ENCODE data around the gene FLVCR2. TPM values are rescaled to one million over a fixed set of nuclear protein-coding genes. Genes with fewer than 3 reads are reported as not detected.

Gene FLVCR2
- total and polyA plus RNA-seq, 2 donors (not counting 1 experiment from before 2014, with no cell fraction given): 7.0 to 7.3 TPM

GRCh38 chr14:75626396-75626795, 48.0 kb downstream of the FLVCR2 start:
- no peaks in the 10 kb centered on the region for H3K79me2 ChIP-seq (ENCODE audit: control insufficient read depth, insufficient read depth, low read length)
- no peak overlapping the region for H3K4me3 ChIP-seq (replicated peaks in 1 of 4; ENCODE audit: control extremely low read depth in 1 of 4, insufficient read depth in 1 of 4, low read depth in 3 of 4, low read length in 4 of 4)
- no peak overlapping the region for H3K4me2 ChIP-seq (ENCODE audit: extremely low read depth, insufficient read depth, low read length)
- no peak overlapping the region for H2AFZ ChIP-seq (ENCODE audit: low read length)
- no peaks in the 10 kb centered on the region for H3K27me3 ChIP-seq (ENCODE audit: control insufficient read depth, insufficient read depth, low read length)
- H3K9ac ChIP-seq (ENCODE audit: insufficient read depth, low read length): no peak overlapping the region
- no peak for DNase-seq (ENCODE audit: low read depth in 2 of 2)
- H3K27ac ChIP-seq (ENCODE audit: insufficient read depth, low read length): no peak overlapping the region
- H3K36me3 ChIP-seq (ENCODE audit: control insufficient read depth, insufficient read depth, low read length): no peaks in the 10 kb centered on the region
- H3K9me3 ChIP-seq (ENCODE audit: control insufficient read depth, insufficient read depth, low read depth, low read length): no peaks in the 10 kb centered on the region
- H4K20me1 ChIP-seq (ENCODE audit: control insufficient read depth, extremely low read depth, insufficient read depth, low read length): no peaks in the 10 kb centered on the region
- H3K4me1 ChIP-seq (ENCODE audit: control insufficient read depth, extremely low read depth, insufficient read depth, low read length): no peaks in the 10 kb centered on the region
- TF ChIP-seq CTCF (conservative IDR thresholded peaks at IDR 0.05 in 1 of 2, IDR thresholded peaks at IDR 0.05 in 1 of 2; ENCODE audit: low read depth in 1 of 2, low read length in 2 of 2): no peak
- TF ChIP-seq EZH2 (IDR thresholded peaks at IDR 0.05; ENCODE audit: low read length, missing control alignments): no peak

- H3K27ac ChIP-seq (ENCODE audit: insufficient read depth, low read length): no peak overlapping the region
- peak in 1 of 2 donors; percentile 38 for DNase-seq (ENCODE audit: low read depth in 2 of 2)
- H3K4me1 ChIP-seq (ENCODE audit: control insufficient read depth, extremely low read depth, insufficient read depth, low read length): no peaks in the 10 kb centered on the region
- H3K4me2 ChIP-seq (ENCODE audit: extremely low read depth, insufficient read depth, low read length): no peak overlapping the region
- H3K9ac ChIP-seq (ENCODE audit: insufficient read depth, low read length): no peak overlapping the region
- peaks cover 3% of the 10 kb centered on the region for H3K27me3 ChIP-seq (ENCODE audit: control insufficient read depth, insufficient read depth, low read length)
- no peaks in the 10 kb centered on the region for H3K36me3 ChIP-seq (ENCODE audit: control insufficient read depth, insufficient read depth, low read length)
- H2AFZ ChIP-seq (ENCODE audit: low read length): no peak overlapping the region
- TF ChIP-seq EZH2 (IDR thresholded peaks at IDR 0.05; ENCODE audit: low read length, missing control alignments) (no peak), CTCF (conservative IDR thresholded peaks at IDR 0.05 in 1 of 2, IDR thresholded peaks at IDR 0.05 in 1 of 2; ENCODE audit: low read depth in 1 of 2, low read length in 2 of 2) (no peak)
- no peaks in the 10 kb centered on the region for H3K79me2 ChIP-seq (ENCODE audit: control insufficient read depth, insufficient read depth, low read length)
- no peaks in the 10 kb centered on the region for H4K20me1 ChIP-seq (ENCODE audit: control insufficient read depth, extremely low read depth, insufficient read depth, low read length)
- no peaks in the 10 kb centered on the region for H3K9me3 ChIP-seq (ENCODE audit: control insufficient read depth, insufficient read depth, low read depth, low read length)
- H3K4me3 ChIP-seq (replicated peaks in 1 of 4; ENCODE audit: control extremely low read depth in 1 of 4, insufficient read depth in 1 of 4, low read depth in 3 of 4, low read length in 4 of 4): no peak overlapping the region
Measured at GRCh38 chr14:75626863-75627262, 48.4 kb downstream of the FLVCR2 start.

GRCh38 chr14:75627406-75627805, 49.0 kb downstream of the FLVCR2 start:
- Histone ChIP-seq H3K27ac (ENCODE audit: insufficient read depth, low read length) (no peak overlapping the region), H3K4me3 (replicated peaks in 1 of 4; ENCODE audit: control extremely low read depth in 1 of 4, insufficient read depth in 1 of 4, low read depth in 3 of 4, low read length in 4 of 4) (no peak overlapping the region), H2AFZ (ENCODE audit: low read length) (no peak overlapping the region), H3K79me2 (ENCODE audit: control insufficient read depth, insufficient read depth, low read length) (no peaks in the 10 kb centered on the region), H3K9ac (ENCODE audit: insufficient read depth, low read length) (no peak overlapping the region), H3K4me2 (ENCODE audit: extremely low read depth, insufficient read depth, low read length) (no peak overlapping the region), H3K9me3 (ENCODE audit: control insufficient read depth, insufficient read depth, low read depth, low read length) (no peaks in the 10 kb centered on the region), H4K20me1 (ENCODE audit: control insufficient read depth, extremely low read depth, insufficient read depth, low read length) (no peaks in the 10 kb centered on the region), H3K4me1 (ENCODE audit: control insufficient read depth, extremely low read depth, insufficient read depth, low read length) (no peaks in the 10 kb centered on the region), H3K27me3 (ENCODE audit: control insufficient read depth, insufficient read depth, low read length) (peaks cover 3% of the 10 kb centered on the region), H3K36me3 (ENCODE audit: control insufficient read depth, insufficient read depth, low read length) (no peaks in the 10 kb centered on the region)
- TF ChIP-seq EZH2 (IDR thresholded peaks at IDR 0.05; ENCODE audit: low read length, missing control alignments) (no peak), CTCF (conservative IDR thresholded peaks at IDR 0.05 in 1 of 2, IDR thresholded peaks at IDR 0.05 in 1 of 2; ENCODE audit: low read depth in 1 of 2, low read length in 2 of 2) (no peak)
- DNase-seq (ENCODE audit: low read depth in 2 of 2): no peak

All from fibroblast of lung (primary cell).